SK-N-SH (cell line): Measurements from ENCODE around the gene CYTH4.
"Not testable (repeated sequence)": the region's sequence is repeated elsewhere in the genome, so short reads cannot be mapped to it uniquely, and the experiment has no call there.

Experiments
- CHD2 ChIP-seq: fragments of 150-350 bp; IDR thresholded peaks from 2 replicates; pipeline ENCODE4 v1.6.1; 2018; ENCODE audit warnings: low read length; ENCODE audit not compliant: partially characterized antibody
- EP300 ChIP-seq, 2 experiments: IDR thresholded peaks; 2 replicates each; pipeline versions ENCODE4 v1.4.0 to v1.6.1; 2012; ENCODE audit warnings: borderline replicate concordance in 1 of 2, low read depth in 1 of 2, low read length in 1 of 2
- EZH2phosphoT487 ChIP-seq: fragments of 200-600 bp; sonication (generic); IDR thresholded peaks from 2 replicates; pipeline ENCODE4 v1.6.1; 2017; ENCODE audit warnings: low read depth, mixed run types, mild to moderate bottlenecking, antibody characterized with exemption, moderate library complexity, borderline replicate concordance
- GABPA ChIP-seq: IDR thresholded peaks from 2 replicates; pipeline ENCODE4 v1.4.0; 2012; ENCODE audit warnings: low read depth, mild to moderate bottlenecking
- JUND ChIP-seq: IDR thresholded peaks from 2 replicates; pipeline ENCODE4 v1.4.0; 2012
- MAX ChIP-seq: IDR thresholded peaks from 2 replicates; pipeline ENCODE4 v1.4.0; 2012; ENCODE audit warnings: low read depth
- MEF2A ChIP-seq: IDR thresholded peaks from 2 replicates; pipeline ENCODE4 v1.4.0; 2012; ENCODE audit warnings: low read depth, borderline replicate concordance
- POLR2AphosphoS5 ChIP-seq: IDR thresholded peaks from 2 replicates; pipeline ENCODE4 v1.6.1; 2012; ENCODE audit warnings: low read depth, low read length
- RFX5 ChIP-seq: IDR thresholded peaks from 2 replicates; pipeline ENCODE4 v1.6.1; 2012; ENCODE audit warnings: mild to moderate bottlenecking, improper control_type of control experiment, low read length
- TAF1 ChIP-seq: IDR thresholded peaks from 2 replicates; pipeline ENCODE4 v1.6.1; 2012; ENCODE audit warnings: low read depth, mild to moderate bottlenecking, low read length, moderate library complexity, borderline replicate concordance
- TF ChIP-seq, protein P1 (sequence below): fragments of 200-600 bp; sonication (generic); IDR thresholded peaks from 2 replicates; pipeline ENCODE4 v1.6.1; 2017; ENCODE audit warnings: antibody characterized with exemption, mild to moderate bottlenecking, moderate library complexity
- TF ChIP-seq, protein P2 (sequence below): IDR thresholded peaks from 2 replicates; pipeline ENCODE4 v1.6.1; 2012; ENCODE audit warnings: mild to moderate bottlenecking, low read depth, low read length, moderate library complexity
- TF ChIP-seq, protein P3 (sequence below): fragments of 150-350 bp; IDR thresholded peaks from 2 replicates; pipeline ENCODE4 v1.6.1; 2017; ENCODE audit warnings: antibody characterized with exemption, low read length, low read depth, borderline replicate concordance

GRCh38 chr22:37251836-37252235, 30.5 kb upstream of the CYTH4 start:
- TF ChIP-seq, protein P1, sequence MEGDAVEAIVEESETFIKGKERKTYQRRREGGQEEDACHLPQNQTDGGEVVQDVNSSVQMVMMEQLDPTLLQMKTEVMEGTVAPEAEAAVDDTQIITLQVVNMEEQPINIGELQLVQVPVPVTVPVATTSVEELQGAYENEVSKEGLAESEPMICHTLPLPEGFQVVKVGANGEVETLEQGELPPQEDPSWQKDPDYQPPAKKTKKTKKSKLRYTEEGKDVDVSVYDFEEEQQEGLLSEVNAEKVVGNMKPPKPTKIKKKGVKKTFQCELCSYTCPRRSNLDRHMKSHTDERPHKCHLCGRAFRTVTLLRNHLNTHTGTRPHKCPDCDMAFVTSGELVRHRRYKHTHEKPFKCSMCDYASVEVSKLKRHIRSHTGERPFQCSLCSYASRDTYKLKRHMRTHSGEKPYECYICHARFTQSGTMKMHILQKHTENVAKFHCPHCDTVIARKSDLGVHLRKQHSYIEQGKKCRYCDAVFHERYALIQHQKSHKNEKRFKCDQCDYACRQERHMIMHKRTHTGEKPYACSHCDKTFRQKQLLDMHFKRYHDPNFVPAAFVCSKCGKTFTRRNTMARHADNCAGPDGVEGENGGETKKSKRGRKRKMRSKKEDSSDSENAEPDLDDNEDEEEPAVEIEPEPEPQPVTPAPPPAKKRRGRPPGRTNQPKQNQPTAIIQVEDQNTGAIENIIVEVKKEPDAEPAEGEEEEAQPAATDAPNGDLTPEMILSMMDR: not testable (repeated sequence)
- TF ChIP-seq EZH2phosphoT487; CHD2; POLR2AphosphoS5; JUND; TAF1; RFX5; EP300 (IDR thresholded peaks at IDR 0.05; ENCODE audit: borderline replicate concordance in 1 of 2, low read depth in 1 of 2, low read length in 1 of 2); MEF2A; GABPA; MAX: not testable (repeated sequence)
- TF ChIP-seq, protein P2, sequence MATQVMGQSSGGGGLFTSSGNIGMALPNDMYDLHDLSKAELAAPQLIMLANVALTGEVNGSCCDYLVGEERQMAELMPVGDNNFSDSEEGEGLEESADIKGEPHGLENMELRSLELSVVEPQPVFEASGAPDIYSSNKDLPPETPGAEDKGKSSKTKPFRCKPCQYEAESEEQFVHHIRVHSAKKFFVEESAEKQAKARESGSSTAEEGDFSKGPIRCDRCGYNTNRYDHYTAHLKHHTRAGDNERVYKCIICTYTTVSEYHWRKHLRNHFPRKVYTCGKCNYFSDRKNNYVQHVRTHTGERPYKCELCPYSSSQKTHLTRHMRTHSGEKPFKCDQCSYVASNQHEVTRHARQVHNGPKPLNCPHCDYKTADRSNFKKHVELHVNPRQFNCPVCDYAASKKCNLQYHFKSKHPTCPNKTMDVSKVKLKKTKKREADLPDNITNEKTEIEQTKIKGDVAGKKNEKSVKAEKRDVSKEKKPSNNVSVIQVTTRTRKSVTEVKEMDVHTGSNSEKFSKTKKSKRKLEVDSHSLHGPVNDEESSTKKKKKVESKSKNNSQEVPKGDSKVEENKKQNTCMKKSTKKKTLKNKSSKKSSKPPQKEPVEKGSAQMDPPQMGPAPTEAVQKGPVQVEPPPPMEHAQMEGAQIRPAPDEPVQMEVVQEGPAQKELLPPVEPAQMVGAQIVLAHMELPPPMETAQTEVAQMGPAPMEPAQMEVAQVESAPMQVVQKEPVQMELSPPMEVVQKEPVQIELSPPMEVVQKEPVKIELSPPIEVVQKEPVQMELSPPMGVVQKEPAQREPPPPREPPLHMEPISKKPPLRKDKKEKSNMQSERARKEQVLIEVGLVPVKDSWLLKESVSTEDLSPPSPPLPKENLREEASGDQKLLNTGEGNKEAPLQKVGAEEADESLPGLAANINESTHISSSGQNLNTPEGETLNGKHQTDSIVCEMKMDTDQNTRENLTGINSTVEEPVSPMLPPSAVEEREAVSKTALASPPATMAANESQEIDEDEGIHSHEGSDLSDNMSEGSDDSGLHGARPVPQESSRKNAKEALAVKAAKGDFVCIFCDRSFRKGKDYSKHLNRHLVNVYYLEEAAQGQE: not testable (repeated sequence)
- TF ChIP-seq, protein P3, sequence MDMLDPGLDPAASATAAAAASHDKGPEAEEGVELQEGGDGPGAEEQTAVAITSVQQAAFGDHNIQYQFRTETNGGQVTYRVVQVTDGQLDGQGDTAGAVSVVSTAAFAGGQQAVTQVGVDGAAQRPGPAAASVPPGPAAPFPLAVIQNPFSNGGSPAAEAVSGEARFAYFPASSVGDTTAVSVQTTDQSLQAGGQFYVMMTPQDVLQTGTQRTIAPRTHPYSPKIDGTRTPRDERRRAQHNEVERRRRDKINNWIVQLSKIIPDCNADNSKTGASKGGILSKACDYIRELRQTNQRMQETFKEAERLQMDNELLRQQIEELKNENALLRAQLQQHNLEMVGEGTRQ: not testable (repeated sequence)
